GM19239 (cell line): ENCODE data around the gene ARHGEF7.

Experiments
- DNase-seq: peaks from one replicate; pipeline ENCODE4 v3.0.0; 2011; ENCODE audit warnings: low spot score; ENCODE audit not compliant: insufficient read length
- FAIRE-seq: peaks from 2 replicates; lab custom pipeline; 2011; peaks lifted over from hg19 to GRCh38; lab: Jason Lieb, UNC

Gene ARHGEF7

DNA sequence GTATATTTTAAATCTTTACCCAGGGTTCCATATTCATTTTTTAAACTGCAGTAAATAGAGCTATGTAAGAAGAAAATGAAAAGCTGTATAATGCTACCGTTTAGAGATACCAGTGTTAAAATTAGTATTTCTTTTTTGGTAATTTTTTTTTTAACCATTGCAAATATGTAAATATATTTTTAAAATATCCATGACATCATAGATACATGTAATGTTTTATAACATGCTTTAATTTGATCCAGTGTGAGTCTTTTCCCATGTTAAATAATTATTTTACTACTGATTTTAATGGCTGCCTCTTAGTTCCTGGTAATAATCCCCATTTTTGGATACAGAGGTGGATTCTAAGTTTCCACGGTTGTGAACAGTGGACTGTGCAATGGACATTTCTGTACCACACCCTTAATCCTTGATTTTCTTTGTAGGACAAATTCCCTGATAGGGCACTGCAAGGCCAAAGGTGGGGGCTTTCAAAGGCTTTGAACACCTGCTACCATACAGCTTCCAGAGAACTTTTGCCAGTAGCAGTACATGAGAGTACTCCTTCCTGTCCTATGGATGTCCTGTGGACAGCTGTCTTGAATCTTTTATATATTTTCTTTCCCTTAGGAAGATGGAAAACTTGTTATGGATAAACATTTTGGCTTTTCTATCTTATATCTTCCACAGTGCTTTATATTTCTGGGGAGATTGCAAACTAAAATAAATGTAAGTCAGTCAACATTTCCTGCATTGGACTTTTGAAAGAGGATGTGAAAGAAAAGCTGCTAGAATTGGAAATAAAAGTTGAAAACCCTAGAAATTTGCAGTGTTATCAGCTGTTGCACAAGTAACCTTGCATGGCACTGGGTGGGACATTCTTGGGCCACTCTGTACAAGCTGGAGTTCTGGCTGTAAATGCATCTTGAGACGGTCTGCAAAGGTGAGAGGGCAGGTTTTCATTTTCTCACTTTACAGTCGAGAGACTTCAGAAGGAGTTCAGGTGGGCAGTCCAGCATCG is 46.8 kb downstream of the ARHGEF7 start:
- DNase-seq (no peak), FAIRE-seq (peak; percentile 95)

DNA sequence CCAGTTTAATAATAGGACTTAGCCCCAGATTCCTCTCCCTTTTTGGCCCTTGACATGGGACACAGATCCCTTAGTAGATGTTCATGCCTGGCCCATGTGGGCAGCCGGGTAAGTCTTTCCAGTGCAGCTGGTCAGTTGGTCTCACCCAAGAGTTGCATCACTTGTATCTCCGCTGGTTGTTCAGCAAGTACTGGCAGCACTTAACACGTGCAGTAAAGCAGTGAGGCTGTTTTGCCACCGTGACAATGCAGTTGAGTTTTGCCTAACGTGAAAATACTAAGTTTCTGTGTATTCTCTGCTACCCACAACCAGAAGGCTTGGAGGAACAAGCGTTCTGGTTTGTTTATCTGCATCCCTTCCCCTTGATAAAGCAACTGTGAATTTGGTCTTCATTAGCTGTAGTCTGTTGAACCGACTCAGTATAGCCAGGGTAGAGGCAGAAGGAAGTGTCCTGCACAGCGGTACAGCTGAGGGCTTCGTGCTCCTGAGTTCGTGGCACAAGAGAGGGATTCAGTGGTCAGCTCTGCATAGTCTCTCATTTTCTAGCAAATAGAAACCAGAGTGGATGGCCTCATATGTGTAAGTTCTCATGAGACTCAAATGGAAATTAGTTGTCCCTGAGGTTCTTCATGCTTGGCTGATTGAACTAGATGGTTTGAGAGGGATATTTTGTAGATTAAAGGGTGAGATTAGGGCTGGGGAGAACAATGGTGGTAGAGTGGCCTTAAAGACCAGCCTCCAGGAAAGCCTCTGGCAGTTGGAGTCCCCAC is 50.3 kb downstream of the ARHGEF7 start:
- FAIRE-seq, result peak; percentile 82

DNA sequence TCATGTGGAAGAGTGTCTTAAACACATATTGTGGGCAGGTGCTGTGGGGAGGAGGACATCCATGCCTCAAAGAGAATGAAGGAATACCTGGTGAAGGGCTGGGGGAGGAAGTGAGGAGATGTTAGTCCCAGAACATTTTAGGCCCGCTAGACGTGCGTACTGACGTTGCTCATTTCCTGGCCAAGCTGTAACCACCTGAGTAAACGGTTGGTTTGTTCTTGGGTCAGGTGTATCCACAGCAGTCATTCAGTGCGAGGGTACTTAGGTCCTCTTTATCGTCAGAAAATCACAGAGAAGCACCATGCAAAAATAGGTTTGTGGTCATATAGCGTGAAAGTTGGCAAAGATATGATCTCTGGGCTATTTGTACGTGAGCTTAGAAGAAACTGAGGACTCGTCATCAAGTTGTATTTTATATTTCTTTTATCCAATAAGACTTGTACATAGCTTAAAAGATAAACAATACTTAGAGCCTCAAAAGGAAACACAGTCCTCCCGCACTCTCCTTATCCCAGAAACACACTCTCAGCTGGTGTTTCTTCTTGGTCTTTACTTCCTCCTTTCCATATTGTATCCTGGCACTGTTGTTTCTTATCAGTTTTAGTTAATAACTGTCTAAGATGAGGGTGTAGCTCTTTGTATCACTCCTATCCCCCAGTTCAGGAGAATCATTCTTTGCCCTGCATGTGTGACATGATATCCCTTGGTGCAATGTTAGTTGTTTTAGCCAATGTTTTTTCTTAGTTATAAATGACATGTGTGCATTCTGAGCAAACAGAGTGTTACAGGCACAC is 52.0 kb downstream of the ARHGEF7 start:
- DNase-seq (no peak), FAIRE-seq (peak; percentile 73)

More for the DNA sequence above, 50.3 kb downstream of the ARHGEF7 start:
- DNase-seq, result no peak

DNA sequence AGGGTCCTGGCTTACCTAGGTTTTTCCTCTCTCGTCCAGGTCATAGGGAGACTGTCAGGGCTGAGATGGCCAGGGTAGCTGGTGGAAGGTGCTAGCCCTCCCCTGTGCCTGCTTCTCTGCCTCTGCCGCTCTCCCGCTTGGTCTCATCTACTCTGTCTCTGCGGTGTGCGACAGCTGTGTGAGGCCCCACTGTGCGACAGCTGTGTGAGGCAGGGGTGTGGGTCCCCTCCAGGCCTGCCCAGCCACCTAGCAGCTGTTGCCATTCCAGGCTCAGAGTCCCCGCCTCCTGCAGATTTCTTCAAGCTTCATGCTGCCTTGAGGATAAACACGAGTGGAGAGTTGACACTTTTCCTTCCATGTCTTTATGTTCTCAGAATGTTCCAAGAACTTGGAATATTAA is 53.0 kb downstream of the ARHGEF7 start:
- no peak for FAIRE-seq

DNA sequence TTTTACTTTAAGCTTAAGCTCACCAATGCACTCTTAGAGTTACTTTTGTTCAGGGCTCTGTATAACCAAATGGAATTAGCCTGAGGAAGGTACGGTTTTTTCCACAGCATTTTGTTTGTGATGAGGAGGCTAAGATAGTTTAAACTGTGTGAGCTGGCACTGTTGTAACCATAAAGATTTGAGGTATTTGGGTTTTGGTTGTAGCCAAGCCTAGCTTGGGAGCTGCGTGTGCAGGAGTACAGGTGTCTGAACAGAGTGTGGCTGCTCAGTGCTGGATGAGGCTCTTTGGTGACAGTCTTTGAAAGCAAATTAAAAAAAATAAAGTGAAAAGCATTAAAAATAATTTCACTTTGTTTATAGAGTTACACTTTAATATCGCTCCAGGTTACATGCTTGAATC is 56.0 kb downstream of the ARHGEF7 start:
- no peak for DNase-seq
- FAIRE-seq, result no peak

More for the DNA sequence above, 53.0 kb downstream of the ARHGEF7 start:
- no peak for DNase-seq

DNA sequence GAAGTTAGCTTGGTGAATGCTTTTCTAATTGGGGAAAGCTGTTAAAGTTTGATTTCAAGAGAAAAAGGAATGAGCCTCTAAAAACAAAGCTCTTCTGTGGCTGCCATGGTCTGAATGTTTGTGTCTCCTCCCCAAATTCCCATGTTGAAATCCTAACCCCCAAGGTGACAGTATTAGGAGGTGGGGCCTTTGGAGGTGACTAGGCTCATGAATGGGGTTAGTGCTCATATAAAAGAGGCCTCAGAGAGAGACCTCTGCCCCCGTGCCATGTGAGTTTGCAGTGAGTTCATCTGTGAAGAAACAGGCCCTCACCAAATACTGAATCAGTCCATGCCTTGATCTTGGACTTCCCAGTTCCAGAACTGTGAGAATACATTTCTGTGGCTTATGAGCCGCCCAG is 56.5 kb downstream of the ARHGEF7 start:
- DNase-seq (no peak), FAIRE-seq (no peak)

DNA sequence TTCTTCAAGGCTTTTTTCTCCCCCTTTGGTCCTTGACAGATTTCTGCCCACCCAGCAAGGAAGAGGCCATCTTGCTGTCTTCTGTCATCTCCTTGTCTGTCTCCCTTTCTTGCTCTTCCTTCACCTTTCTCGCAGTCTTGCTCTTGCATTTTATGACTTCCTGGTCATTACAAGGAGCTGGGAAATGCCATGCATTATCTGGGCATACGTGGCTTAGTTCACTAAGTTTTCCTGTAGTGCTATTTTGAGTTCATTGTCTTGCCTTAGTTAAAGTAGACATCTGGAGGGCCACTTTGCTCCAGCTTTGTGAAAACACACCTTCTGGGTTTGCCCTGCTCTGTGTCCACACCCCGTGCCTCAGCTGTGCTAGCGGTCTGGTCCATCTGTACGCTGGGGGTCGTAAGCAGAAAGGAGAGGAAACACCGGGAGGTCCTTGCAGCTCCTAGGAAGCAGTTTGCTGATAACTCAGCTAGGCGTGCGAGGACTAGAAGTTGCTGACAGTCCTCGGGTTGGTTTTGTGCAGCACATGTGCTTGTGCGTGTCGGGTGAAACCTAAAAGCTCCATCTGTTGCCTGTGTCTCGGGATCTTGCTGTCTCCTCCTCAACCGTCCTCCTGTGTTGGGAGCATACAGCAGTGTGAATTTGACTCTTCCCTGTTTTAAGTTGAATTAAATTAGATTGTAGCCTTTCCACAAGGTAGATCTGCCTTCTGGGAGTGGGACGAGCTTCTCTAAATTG is 59.4 kb downstream of the ARHGEF7 start:
- DNase-seq (no peak), FAIRE-seq (no peak)

DNA sequence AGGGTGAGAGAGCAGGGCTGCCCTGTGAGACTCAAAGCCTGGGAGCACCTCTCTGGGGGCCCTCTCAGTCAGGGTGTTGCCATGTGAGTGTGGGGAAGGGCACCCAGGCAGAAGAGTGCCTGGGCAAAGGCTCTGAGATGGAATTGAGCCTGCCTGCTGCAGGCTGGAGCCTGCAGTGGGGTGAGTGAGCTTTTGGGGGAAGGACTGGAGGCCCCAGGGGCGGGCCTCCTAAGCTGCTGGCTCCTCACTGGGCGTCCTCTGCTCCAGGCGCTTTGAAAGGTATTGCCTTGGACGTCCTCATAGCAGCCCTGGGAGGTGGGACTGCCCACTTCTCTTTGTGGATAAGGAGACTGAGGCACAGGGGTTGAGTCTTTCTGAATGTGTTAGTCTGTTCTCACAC is 60.3 kb downstream of the ARHGEF7 start:
- DNase-seq (no peak), FAIRE-seq (no peak)

DNA sequence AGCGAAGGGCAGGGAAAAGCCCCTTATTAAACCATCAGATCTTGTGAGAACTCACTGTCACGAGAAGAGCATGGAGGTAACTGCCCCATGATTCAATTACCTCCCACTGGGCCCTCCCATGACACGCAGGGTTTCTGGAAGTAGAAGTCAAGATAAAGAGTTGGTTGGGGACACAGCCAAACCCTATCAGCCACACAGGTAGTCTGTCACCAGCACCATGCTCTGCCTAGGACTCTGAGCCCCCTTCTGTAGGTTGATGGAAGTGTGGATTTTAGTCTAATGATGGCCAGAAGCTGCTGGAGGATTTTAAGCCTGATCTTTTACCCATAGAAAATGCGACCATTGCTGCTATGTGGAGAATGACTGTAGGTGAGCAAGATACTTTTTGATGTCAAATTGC is 60.8 kb downstream of the ARHGEF7 start:
- FAIRE-seq (no peak), DNase-seq (no peak)

DNA sequence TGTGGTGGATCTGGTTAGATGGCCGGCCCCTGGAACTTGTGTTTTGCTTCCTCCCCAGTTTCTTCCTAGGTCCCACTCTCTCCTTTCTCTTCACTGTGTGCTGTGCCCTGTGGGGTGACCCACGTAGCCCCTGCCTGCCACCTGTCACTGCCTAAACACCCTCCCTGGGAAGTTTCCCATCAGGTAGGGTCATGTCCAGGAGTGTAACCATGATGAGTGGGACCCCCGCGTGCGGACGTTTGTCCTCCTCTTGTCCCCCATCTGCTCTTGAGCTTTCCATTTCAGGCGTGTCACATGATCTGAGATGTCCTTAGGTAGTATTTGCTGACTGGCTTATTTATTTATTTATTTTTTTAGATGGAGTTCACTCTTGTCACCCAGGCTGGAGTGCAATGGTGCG is 61.3 kb downstream of the ARHGEF7 start:
- no peak for FAIRE-seq

DNA sequence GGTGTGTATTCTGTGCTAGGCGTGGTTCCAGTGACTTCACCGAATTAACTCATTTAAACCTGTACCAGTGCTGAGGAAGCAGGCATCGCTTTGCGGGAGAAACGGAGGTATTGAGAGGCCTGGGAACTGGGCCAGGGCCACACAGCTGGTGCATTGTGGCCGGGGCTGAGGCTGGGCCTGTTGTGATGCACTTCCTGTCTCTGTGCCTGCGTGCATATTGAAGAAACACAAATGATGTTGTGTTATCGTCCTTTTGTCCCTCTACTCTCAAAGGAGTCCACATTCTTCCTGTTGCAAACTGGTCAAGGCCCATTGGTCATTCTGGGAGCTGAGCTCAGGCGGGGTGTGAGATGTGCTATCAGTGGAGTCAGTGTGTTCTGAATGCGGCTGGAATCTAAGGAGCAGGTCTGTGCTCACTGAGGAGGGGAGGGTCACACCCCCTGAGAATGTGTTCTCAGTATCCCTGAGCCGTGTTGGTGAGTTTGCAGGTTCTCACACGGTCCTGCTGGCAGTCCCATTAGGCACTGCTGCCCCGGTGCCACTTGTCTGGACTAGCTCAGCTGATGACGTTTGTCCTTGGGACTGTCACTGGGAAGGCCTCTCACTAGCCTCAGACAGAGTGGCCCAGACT is 62.1 kb downstream of the ARHGEF7 start:
- FAIRE-seq (peak; percentile 72), DNase-seq (no peak)

More for the DNA sequence above, 61.3 kb downstream of the ARHGEF7 start:
- DNase-seq, result no peak

DNA sequence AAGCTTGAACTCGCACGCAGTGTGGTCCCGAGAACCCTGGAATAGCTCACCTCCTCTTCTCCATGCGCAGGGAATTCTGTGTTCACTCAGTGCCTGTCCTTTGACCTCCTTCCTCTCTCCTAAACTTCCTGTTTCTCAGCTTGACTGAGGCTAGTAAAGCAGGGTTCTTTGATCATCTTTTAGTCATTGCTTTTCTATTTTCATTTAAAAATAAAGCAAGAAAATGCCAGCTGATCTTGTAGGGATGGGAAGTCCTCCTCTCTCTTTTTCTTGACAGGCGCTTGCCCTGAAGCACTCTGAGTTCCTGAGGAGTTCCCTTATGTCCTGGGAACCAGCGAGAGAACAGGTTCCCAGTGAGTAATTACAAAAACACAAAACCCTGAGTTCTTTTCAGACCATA is 62.8 kb downstream of the ARHGEF7 start:
- FAIRE-seq, result no peak
- no peak for DNase-seq

DNA sequence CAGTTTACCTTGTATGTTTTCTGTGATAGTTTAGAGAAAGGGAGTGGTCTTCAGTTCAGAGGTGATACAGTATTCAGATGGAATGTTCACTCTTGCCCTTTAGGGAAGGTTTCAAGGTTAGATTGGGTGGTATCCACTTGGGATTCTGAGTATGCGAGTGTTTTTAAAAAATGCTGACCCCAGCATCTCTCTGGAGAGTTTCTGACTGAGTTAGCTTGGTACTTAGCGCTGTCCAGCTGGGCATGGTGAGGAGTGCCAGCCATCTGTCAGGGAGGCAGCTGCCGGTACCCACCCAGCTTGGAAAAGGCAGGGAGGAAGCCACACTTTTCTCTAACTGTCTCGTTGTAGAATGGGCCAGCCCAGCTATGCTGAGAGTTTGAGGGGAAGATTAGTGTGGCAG is 63.3 kb downstream of the ARHGEF7 start:
- no peak for DNase-seq
- no peak for FAIRE-seq

DNA sequence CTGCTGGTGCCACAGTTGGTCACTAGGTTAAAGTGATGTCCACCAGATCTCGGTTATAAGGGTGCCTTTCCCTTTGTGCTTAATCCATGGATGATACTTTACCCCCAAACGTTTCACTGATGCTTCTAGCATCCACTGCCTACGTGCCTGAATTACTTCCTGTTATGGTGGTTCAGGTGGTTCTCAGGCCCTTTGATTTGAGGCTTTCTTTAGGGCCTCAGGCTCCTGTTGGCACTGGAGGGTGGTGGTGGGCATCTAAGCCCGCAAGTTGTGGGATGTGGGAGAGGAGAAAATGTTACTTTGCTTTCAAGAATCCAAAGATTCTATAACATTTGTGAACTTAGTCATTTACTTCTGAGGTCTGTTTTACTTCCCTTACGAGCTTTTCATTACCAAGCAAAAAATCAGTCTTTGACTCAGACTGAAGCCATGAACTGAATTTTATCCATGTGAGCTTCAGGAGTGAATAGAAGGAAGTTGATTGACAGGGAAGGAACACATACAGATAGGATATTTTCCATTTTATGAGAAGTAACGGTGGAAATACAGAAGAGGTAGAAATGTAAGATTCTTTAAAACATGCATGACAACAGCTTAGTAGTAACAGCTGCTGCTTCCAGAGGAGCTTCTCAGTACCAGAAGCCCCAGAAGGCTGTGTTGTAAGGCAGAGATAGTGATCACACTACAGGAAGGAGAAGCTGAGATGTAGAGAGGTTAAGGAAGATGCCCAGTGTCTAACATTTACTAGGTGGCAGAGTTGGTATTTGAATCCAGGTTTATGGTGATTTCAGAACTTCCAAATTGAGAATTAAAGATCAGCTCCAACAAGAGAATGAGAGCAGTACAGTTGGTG is 65.0 kb downstream of the ARHGEF7 start:
- FAIRE-seq (peak; percentile 75), DNase-seq (no peak)

DNA sequence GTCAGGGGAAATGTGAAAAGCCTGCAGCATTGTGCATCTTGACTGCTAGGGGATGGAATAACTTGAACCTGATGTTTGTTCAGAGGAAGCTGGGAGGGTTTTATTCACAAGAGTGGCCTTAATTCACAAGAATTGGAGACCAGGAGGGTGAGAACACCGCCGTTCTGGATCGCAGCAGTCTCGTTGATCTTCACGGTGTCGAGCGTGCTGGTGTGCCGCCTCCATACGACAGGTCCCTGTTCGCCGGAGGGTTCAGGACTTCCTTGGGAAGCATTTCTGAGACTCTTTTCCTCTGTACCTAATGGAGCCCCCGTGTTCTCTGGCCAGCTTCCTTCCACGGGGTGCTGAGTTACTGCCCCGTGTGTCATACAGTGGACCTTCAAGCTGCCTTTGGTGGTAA is 66.9 kb downstream of the ARHGEF7 start:
- DNase-seq (no peak), FAIRE-seq (no peak)

DNA sequence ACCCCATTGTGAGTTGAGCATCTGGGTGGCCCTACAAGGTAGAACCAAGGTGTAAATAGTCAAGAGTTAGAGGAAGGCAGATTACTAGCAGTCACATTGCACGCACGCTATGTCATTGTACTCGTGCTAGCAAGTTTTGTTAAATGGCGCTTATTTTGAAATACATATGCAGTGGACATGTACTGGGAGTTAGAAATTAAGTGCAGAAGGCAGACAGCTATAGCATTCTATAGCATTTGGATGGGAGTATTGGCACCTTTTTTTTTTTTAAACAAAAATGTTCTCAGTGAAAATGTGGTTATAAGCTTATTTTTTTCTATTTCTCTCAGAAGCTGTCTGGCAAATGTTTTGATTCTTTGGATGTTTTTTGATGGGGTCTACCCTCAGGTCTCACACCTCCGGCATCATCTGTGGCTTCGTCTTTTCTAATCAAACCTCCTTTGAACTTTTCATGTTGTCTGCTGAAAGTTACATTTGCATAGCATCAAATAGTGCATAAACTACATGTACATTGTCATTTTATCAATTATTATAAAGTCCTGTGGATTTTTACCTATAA is 68.1 kb downstream of the ARHGEF7 start:
- FAIRE-seq (peak; percentile 58), DNase-seq (no peak)

DNA sequence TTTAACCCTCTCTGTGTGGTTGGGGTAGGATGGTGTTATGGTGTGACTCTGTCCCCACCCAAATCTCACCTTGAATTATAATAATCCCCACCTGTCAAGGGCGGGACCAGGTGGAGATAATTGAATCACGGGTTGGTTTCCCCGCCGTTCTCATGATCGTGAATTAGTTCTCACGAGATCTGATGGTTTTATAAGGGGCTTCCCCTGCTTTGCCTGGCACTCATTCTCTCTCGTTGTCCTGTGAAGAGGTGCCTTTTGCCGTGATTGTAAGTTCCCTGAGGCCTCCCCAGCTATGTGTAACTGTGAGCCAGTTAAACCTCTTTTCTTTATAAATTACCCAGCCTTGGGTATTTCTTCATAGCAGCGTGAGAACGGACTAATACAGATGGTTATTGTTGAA is 68.8 kb downstream of the ARHGEF7 start:
- FAIRE-seq, result peak; percentile 58
- DNase-seq, result no peak
